Liver (tissue), 9 donors: ENCODE measurements around the gene ARHGEF16. TPM values are rescaled to one million over a fixed set of nuclear protein-coding genes. Genes with fewer than 3 reads are reported as not detected.

Experiments used
- DNase-seq: peaks from one replicate; pipeline ENCODE4 v3.0.0-alpha.2; 2017; ENCODE audit warnings: low spot score
- H3K27ac ChIP-seq, 2 donors: one replicate each; pipeline ENCODE4 v1.7.0; 2013; ENCODE audit warnings: inconsistent platforms in 2 of 2, low read length in 2 of 2, control low read depth in 1 of 2, low read depth in 1 of 2, mild to moderate bottlenecking in 1 of 2
- H3K27me3 ChIP-seq, 4 donors: one replicate each; pipeline versions ENCODE4 v1.6.1 to v1.7.0; 2013; ENCODE audit warnings: low read length in 3 of 4, inconsistent platforms in 1 of 4, mild to moderate bottlenecking in 1 of 4, moderate library complexity in 1 of 4; ENCODE audit not compliant: control insufficient read depth in 4 of 4, insufficient read depth in 4 of 4
- H3K36me3 ChIP-seq, 4 donors: one replicate each; pipeline versions ENCODE4 v1.6.1 to v1.7.0; 2013; ENCODE audit warnings: low read length in 3 of 4, mild to moderate bottlenecking in 3 of 4, low read depth in 1 of 4, moderate library complexity in 1 of 4; ENCODE audit not compliant: control insufficient read depth in 4 of 4, insufficient read depth in 3 of 4
- H3K4me1 ChIP-seq, 4 donors: one replicate each; pipeline versions ENCODE4 v1.6.1 to v1.7.0; 2013; ENCODE audit warnings: low read length in 3 of 4, mild to moderate bottlenecking in 3 of 4, moderate library complexity in 1 of 4; ENCODE audit not compliant: control insufficient read depth in 4 of 4, insufficient read depth in 4 of 4
- H3K4me3 ChIP-seq, 3 donors: one replicate each; pipeline versions ENCODE4 v1.6.1 to v1.7.0; 2013; ENCODE audit warnings: low read length in 3 of 3, control low read depth in 1 of 3, low read depth in 1 of 3, mild to moderate bottlenecking in 1 of 3
- H3K9ac ChIP-seq, 2 donors: one replicate each; pipeline ENCODE4 v1.7.0; 2013; ENCODE audit warnings: low read length in 2 of 2, mild to moderate bottlenecking in 2 of 2, moderate library complexity in 2 of 2, control low read depth in 1 of 2, low read depth in 1 of 2
- H3K9me3 ChIP-seq, 4 donors: one replicate each; pipeline versions ENCODE4 v1.6.1 to v1.7.0; 2013; ENCODE audit warnings: low read length in 3 of 4; ENCODE audit not compliant: control insufficient read depth in 4 of 4
- EGR1 ChIP-seq, 2 donors: IDR thresholded peaks; 2 replicates each; pipeline ENCODE4 v1.6.1; 2016 to 2018; ENCODE audit warnings: antibody characterized with exemption in 2 of 2, low read depth in 2 of 2
- FOXA1 ChIP-seq: IDR thresholded peaks from 2 replicates; pipeline ENCODE4 v1.6.1; 2016; ENCODE audit warnings: antibody characterized with exemption
- FOXA2 ChIP-seq: IDR thresholded peaks from 2 replicates; pipeline ENCODE4 v1.6.1; 2016; ENCODE audit warnings: antibody characterized with exemption
- HNF4A ChIP-seq, 2 donors: conservative IDR thresholded peaks; 2 replicates each; pipeline ENCODE4 v1.6.1; 2016; ENCODE audit warnings: antibody characterized with exemption in 2 of 2, mild to moderate bottlenecking in 2 of 2
- HNF4G ChIP-seq: IDR thresholded peaks from 2 replicates; pipeline ENCODE4 v1.6.1; 2016; ENCODE audit warnings: antibody characterized with exemption
- JUND ChIP-seq, 2 donors: IDR thresholded peaks; 2 replicates each; pipeline ENCODE4 v1.6.1; 2016; ENCODE audit warnings: antibody characterized with exemption in 2 of 2
- NR2F2 ChIP-seq: IDR thresholded peaks from 2 replicates; pipeline ENCODE4 v1.6.1; 2016; ENCODE audit warnings: antibody characterized with exemption
- RAD21 ChIP-seq, 2 donors: IDR thresholded peaks; 2 replicates each; pipeline ENCODE4 v1.6.1; 2016; ENCODE audit warnings: antibody characterized with exemption in 2 of 2, mild to moderate bottlenecking in 2 of 2
- RXRA ChIP-seq, 2 donors: IDR thresholded peaks; 2 replicates each; pipeline ENCODE4 v1.6.1; 2017 to 2018; ENCODE audit warnings: antibody characterized with exemption in 2 of 2, mild to moderate bottlenecking in 1 of 2
- SP1 ChIP-seq: IDR thresholded peaks from 2 replicates; pipeline ENCODE4 v1.6.1; 2018; ENCODE audit warnings: antibody characterized with exemption, mild to moderate bottlenecking
- TAF1 ChIP-seq: conservative IDR thresholded peaks from 2 replicates; pipeline ENCODE4 v1.6.1; 2016; ENCODE audit warnings: antibody characterized with exemption, mild to moderate bottlenecking
- YY1 ChIP-seq: IDR thresholded peaks from 2 replicates; pipeline ENCODE4 v1.6.1; 2016; ENCODE audit warnings: antibody characterized with exemption, mild to moderate bottlenecking
- WGBS: extraction: QIAGEN DNeasy Blood & Tissue Kit; methylation state at CpG from one replicate; pipeline ENCODE4 v1.1.7; 2013; 5-methylcytosine and 5-hydroxymethylcytosine counted together
- polyA plus RNA-seq, 2 donors: library from polyadenylated mRNA; stranded (reverse) in 1 of 2; unstranded in 1 of 2; fragments of 200-250 nt in 1 of 2; fragments of >200 nt in 1 of 2; fragmentation: Nextera tagmentation in 1 of 2; extraction: Ambion mirVana in 1 of 2; gene quantifications; one replicate each; pipeline versions ENCODE4 v1.2.1 to v1.2.3, GENCODE V29; 2013 to 2015
- total RNA-seq, 2 donors: library from RNA; depleted of rRNA; stranded (reverse); fragments of >200 nt; gene quantifications; one replicate each; pipeline ENCODE4 v1.2.3, GENCODE V29; 2014
- TF ChIP-seq, protein P1 (sequence below): IDR thresholded peaks from 2 replicates; pipeline ENCODE4 v1.6.1; 2016; ENCODE audit warnings: antibody characterized with exemption
- TF ChIP-seq, protein P2 (sequence below): IDR thresholded peaks from 2 replicates; pipeline ENCODE4 v1.6.1; 2016; ENCODE audit warnings: antibody characterized with exemption, mild to moderate bottlenecking
- TF ChIP-seq, protein P3 (sequence below): IDR thresholded peaks from 2 replicates; pipeline ENCODE4 v1.6.1; 2016; ENCODE audit warnings: antibody characterized with exemption
- donor health status: healthy.
- donor health status: healthy.
- donor health status: healthy.
- donor health status: healthy.
- donor health status: healthy.

ARHGEF16 gene
- total and polyA plus RNA-seq, 4 donors, result 0.65 to 5.6 (median 2.8) TPM

DNA sequence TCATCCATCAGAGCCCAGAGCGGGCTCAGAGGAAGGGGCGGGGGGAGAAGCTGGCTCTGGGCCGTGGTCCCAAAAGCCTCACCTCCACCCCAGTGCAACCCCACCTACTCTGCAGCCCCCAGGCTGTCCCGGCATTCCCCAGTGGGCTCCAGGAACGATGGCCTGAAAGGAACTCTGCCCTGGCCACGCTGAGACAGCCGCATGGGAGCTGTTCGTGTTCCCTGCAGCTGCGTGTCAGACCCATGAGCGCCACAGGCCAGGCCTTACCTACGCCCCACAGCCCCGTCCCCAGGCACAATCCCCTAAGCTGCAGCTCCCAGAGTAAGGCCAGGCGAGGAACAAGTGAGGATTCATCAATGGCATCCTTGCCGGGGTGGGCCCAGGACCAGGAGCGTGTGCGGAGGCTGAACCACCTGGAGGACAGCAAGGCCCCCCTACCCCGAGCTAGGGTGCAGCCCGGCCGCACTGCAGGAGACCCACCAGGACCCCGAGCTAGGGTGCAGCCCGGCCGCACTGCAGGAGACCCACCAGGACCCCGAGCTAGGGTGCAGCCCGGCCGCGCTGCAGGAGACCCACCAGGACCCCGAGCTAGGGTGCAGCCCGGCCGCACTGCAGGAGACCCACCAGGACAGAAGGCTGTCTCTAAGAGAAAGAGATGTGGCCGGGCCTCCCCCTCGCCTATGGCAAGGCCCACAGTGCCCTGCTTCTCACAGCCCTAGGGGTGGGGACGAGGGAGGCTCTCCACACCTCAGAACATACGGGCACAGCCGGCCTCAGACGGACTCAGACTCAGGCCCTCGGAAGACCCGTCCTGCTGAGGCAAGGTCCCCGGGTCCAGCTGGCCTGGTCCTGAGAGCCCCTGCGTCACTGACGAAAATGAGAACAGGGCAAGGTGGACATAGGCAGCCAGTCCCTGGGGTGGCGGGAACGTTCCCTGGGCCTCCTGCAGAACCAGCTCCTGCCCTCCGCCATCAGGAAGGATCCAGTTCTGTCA lies 26.5 kb upstream of the ARHGEF16 start:
- Histone ChIP-seq H3K36me3 (no peaks in the 10 kb centered on the region), H3K27ac (no peak overlapping the region), H3K9me3 (no peaks in the 10 kb centered on the region), H3K4me3 (no peak overlapping the region), H3K4me1 (peaks cover 0 to 5% (median 0%) of the 10 kb centered on the region in 4 donors), H3K9ac (no peak overlapping the region), H3K27me3 (peaks cover 0 to 3% (median 0%) of the 10 kb centered on the region in 4 donors)
- 89% methylated on average over 43 of the region's 43 CpGs for WGBS
- TF ChIP-seq HNF4A (conservative IDR thresholded peaks at IDR 0.05), result no peak
- TF ChIP-seq, protein P1, sequence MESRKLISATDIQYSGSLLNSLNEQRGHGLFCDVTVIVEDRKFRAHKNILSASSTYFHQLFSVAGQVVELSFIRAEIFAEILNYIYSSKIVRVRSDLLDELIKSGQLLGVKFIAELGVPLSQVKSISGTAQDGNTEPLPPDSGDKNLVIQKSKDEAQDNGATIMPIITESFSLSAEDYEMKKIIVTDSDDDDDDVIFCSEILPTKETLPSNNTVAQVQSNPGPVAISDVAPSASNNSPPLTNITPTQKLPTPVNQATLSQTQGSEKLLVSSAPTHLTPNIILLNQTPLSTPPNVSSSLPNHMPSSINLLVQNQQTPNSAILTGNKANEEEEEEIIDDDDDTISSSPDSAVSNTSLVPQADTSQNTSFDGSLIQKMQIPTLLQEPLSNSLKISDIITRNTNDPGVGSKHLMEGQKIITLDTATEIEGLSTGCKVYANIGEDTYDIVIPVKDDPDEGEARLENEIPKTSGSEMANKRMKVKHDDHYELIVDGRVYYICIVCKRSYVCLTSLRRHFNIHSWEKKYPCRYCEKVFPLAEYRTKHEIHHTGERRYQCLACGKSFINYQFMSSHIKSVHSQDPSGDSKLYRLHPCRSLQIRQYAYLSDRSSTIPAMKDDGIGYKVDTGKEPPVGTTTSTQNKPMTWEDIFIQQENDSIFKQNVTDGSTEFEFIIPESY, result no peak
- TF ChIP-seq YY1, result no peak
- no peak for DNase-seq

DNA sequence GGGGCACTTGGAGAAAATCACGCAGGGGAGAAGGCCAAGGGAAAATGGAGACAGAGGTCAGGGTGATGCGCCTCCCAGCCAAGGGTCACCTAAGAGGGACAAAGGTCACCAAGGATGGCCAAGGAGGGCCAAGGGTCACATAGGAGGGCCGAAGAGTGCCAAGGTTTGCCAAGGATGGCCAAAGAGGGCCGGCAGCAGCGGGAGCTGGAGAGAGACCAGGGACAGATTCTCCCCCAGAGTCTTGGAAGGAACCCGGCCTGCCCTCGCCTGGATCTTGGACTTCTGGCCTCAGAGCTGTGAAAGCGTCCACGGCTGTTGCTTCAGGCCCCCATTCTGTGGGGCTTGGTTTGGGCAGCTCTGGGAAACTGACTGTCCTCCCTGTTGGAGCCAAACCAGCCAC lies 25.6 kb upstream of the ARHGEF16 start:
- no peaks in the 10 kb centered on the region for H3K27me3 ChIP-seq
- no peak overlapping the region for H3K9ac ChIP-seq
- H3K4me3 ChIP-seq, result no peak overlapping the region
- no peak overlapping the region for H3K27ac ChIP-seq
- no peaks in the 10 kb centered on the region for H3K36me3 ChIP-seq
- H3K9me3 ChIP-seq, result no peaks in the 10 kb centered on the region
- 83% methylated on average over 9 of the region's 9 CpGs for WGBS
- no peak for DNase-seq
- H3K4me1 ChIP-seq, result peaks cover 0 to 5% (median 0%) of the 10 kb centered on the region in 4 donors
- TF ChIP-seq EGR1 (IDR thresholded peaks at IDR 0.05; ENCODE audit: low read depth in 2 of 2), result no peak
- TF ChIP-seq HNF4G, result no peak
- no peak for TF ChIP-seq NR2F2
- TF ChIP-seq JUND (IDR thresholded peaks at IDR 0.05), result no peak
- no peak for TF ChIP-seq RAD21 (IDR thresholded peaks at IDR 0.05)
- TF ChIP-seq FOXA2, result no peak
- no peak for TF ChIP-seq RXRA (IDR thresholded peaks at IDR 0.05)
- no peak for TF ChIP-seq HNF4A (conservative IDR thresholded peaks at IDR 0.05)
- TF ChIP-seq SP1, result no peak
- TF ChIP-seq, protein P2, sequence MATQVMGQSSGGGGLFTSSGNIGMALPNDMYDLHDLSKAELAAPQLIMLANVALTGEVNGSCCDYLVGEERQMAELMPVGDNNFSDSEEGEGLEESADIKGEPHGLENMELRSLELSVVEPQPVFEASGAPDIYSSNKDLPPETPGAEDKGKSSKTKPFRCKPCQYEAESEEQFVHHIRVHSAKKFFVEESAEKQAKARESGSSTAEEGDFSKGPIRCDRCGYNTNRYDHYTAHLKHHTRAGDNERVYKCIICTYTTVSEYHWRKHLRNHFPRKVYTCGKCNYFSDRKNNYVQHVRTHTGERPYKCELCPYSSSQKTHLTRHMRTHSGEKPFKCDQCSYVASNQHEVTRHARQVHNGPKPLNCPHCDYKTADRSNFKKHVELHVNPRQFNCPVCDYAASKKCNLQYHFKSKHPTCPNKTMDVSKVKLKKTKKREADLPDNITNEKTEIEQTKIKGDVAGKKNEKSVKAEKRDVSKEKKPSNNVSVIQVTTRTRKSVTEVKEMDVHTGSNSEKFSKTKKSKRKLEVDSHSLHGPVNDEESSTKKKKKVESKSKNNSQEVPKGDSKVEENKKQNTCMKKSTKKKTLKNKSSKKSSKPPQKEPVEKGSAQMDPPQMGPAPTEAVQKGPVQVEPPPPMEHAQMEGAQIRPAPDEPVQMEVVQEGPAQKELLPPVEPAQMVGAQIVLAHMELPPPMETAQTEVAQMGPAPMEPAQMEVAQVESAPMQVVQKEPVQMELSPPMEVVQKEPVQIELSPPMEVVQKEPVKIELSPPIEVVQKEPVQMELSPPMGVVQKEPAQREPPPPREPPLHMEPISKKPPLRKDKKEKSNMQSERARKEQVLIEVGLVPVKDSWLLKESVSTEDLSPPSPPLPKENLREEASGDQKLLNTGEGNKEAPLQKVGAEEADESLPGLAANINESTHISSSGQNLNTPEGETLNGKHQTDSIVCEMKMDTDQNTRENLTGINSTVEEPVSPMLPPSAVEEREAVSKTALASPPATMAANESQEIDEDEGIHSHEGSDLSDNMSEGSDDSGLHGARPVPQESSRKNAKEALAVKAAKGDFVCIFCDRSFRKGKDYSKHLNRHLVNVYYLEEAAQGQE, result no peak
- TF ChIP-seq, protein P1, result no peak
- TF ChIP-seq, protein P3, sequence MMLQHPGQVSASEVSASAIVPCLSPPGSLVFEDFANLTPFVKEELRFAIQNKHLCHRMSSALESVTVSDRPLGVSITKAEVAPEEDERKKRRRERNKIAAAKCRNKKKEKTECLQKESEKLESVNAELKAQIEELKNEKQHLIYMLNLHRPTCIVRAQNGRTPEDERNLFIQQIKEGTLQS, result no peak
- no peak for TF ChIP-seq TAF1
- TF ChIP-seq FOXA1, result no peak
- no peak for TF ChIP-seq YY1
